ENCODE data around the gene PRR16. TPM values are rescaled to one million over a fixed set of nuclear protein-coding genes. Genes with fewer than 3 reads are reported as not detected.

PRR16 gene
- polyA plus RNA-seq, 2 of the 4 experiments (the other 2 are of a cell fraction), result 0.05 TPM; not detected in 1

GRCh38 chr5:120568711-120569110 is 104.6 kb downstream of the PRR16 start:
- H3K9me3 ChIP-seq, result no peaks in the 10 kb centered on the region
- CTCF ChIA-PET, result no interaction called here
- no peak overlapping the region for H3K4me3 ChIP-seq
- ATAC-seq (no peak), DNase-seq (ENCODE audit: low read depth in 1 of 2, low spot score in 1 of 2) (no peak), FAIRE-seq (no peak)
- H3K4me1 ChIP-seq, result no peaks in the 10 kb centered on the region
- no peak overlapping the region for H3K27ac ChIP-seq
- POLR2A ChIA-PET, result no interaction called here
- TF ChIP-seq POLR2AphosphoS2 (conservative IDR thresholded peaks at IDR 0.05; ENCODE audit: low read length), result no peak
- no peak overlapping the region for H3K4me2 ChIP-seq

- Histone ChIP-seq H3K4me3 (no peak overlapping the region), H3K9me3 (no peaks in the 10 kb centered on the region), H3K27ac (no peak overlapping the region), H3K4me1 (no peaks in the 10 kb centered on the region), H3K4me2 (no peak overlapping the region)
- DNase-seq (ENCODE audit: low read depth in 1 of 2, low spot score in 1 of 2) (no peak), ATAC-seq (no peak), FAIRE-seq (no peak)
- 9% methylated on average over 1 of the region's 1 CpG for WGBS (ENCODE audit: missing lambda C conversion rate)
- TF ChIP-seq NFE2L2 (conservative IDR thresholded peaks at IDR 0.05; ENCODE audit: low read length) (no peak), NR3C1 (IDR thresholded peaks at IDR 0.05) (no peak), KDM5A (IDR thresholded peaks at IDR 0.05) (no peak), GATA3 (IDR thresholded peaks at IDR 0.05; ENCODE audit: borderline replicate concordance) (no peak), CEBPB (IDR thresholded peaks at IDR 0.05) (no peak), HEYL (CRISPR knock-in tag; IDR thresholded peaks at IDR 0.05) (no peak), EP300 (IDR thresholded peaks at IDR 0.05) (no peak), KDM1A (IDR thresholded peaks at IDR 0.05; ENCODE audit: low read depth) (no peak), RARB (CRISPR knock-in tag; IDR thresholded peaks at IDR 0.05) (no peak), SMC3 (IDR thresholded peaks at IDR 0.05) (no peak), CTCF (IDR thresholded peaks at IDR 0.05) (no peak), CHD4 (IDR thresholded peaks at IDR 0.05; ENCODE audit: borderline replicate concordance) (no peak), PBX3 (IDR thresholded peaks at IDR 0.05) (no peak), BHLHE40 (IDR thresholded peaks at IDR 0.05; ENCODE audit: low read depth, low read length) (no peak)
- ChIA-PET POLR2A (no interaction called here), CTCF (no interaction called here)
Measured at GRCh38 chr5:120576588-120576987, 112.5 kb downstream of the PRR16 start.

- TF ChIP-seq BCL3 (IDR thresholded peaks at IDR 0.05) (no peak), NPAS2 (CRISPR knock-in tag; IDR thresholded peaks at IDR 0.05; ENCODE audit: borderline replicate concordance) (no peak), MAFK (IDR thresholded peaks at IDR 0.05; ENCODE audit: partially characterized antibody) (no peak), EHF (CRISPR knock-in tag; IDR thresholded peaks at IDR 0.05) (no peak), PHF8 (IDR thresholded peaks at IDR 0.05; ENCODE audit: borderline replicate concordance, low read depth) (no peak), BHLHE40 (IDR thresholded peaks at IDR 0.05; ENCODE audit: low read depth, low read length) (no peak), MAZ (IDR thresholded peaks at IDR 0.05; ENCODE audit: borderline replicate concordance, low read depth, low read length) (no peak), JUN (IDR thresholded peaks at IDR 0.05) (no peak), MYC (IDR thresholded peaks at IDR 0.05; ENCODE audit: borderline replicate concordance, low read length) (no peak), FOSL2 (IDR thresholded peaks at IDR 0.05) (no peak), FOSL2 (CRISPR knock-in tag; IDR thresholded peaks at IDR 0.05) (no peak), SREBF2 (IDR thresholded peaks at IDR 0.05) (no peak), TFCP2L1 (CRISPR knock-in tag; IDR thresholded peaks at IDR 0.05) (no peak), E2F6 (IDR thresholded peaks at IDR 0.05; ENCODE audit: borderline replicate concordance, low read depth) (no peak), EHMT2 (IDR thresholded peaks at IDR 0.05; ENCODE audit: low read depth) (no peak), PBX3 (IDR thresholded peaks at IDR 0.05) (no peak)
- H3K4me3 ChIP-seq, result no peak overlapping the region
- no peaks in the 10 kb centered on the region for H3K9me3 ChIP-seq
- FAIRE-seq (no peak), DNase-seq (ENCODE audit: low read depth in 1 of 2, low spot score in 1 of 2) (no peak), ATAC-seq (no peak)
- POLR2A ChIA-PET, result no interaction called here
- 1% methylated on average over 2 of the region's 2 CpGs for whole genome bisulfite sequencing (ENCODE audit: missing lambda C conversion rate)
- CTCF ChIA-PET, result no interaction called here
- H3K4me1 ChIP-seq, result no peaks in the 10 kb centered on the region
- no peak overlapping the region for H3K4me2 ChIP-seq
- no peak overlapping the region for H3K27ac ChIP-seq
Measured at GRCh38 chr5:120582635-120583034, 118.5 kb downstream of the PRR16 start.
